NCI-H748 treated with DMSO at 0.1 percent for 48 hours (cell line): ENCODE measurements around the gene IL1RL1.
"Not testable (repeated sequence)": the region's sequence is repeated elsewhere in the genome, so short reads cannot be mapped to it uniquely, and the experiment has no call there.

ENCODE experiments used
- DNase-seq: peaks from one replicate; lab custom pipeline; 2025; lab: John Stamatoyannopoulos, UW

The IL1RL1 gene

GRCh38 chr2:102294802-102295489 is 16.4 kb upstream of the IL1RL1 start:
- DNase-seq = no peak

- no peak for DNase-seq
Observed at GRCh38 chr2:102295566-102295965, 15.8 kb upstream of the IL1RL1 start.

DNA sequence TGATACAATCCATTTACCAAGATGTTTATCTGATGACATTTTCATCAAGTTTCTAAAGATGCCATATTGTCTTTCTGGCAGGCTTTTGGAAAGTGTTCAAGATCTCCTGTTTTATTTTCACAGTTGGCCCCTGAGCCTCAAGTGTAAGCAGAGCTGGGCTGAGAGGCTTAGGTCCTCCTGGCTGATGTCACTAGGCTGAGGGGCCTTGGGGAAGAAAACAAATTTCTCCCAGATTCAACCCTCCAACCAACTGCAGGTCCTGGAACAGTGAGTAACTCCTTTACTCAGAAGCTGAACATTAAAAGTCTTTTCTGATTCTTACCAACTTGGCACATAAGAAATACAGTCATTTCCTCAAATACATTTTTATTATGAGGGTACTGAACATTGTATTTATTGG is 14.9 kb upstream of the IL1RL1 start:
- DNase-seq = no peak

DNA sequence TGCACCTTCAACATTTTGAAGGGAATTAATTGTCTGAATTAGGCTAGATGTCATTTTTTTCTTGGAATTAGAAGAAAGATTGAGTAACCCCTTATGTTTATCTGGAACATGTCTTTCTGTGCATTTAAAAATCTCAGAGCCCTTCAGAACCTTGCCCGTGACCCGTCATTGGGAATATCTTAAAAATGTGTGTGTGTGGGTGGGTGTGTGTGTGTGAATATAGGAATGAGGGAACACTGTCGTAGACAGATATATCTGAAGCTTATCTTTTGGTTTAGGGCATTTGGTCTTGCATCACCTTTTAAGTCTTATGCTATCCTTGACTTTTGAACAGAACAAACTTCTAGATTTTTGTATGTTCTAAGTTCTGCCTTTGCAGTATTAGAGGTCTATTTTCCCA is 13.5 kb upstream of the IL1RL1 start:
- DNase-seq = no peak

- no peak for DNase-seq
Observed at GRCh38 chr2:102301867-102302362, 9.4 kb upstream of the IL1RL1 start.

- no peak for DNase-seq
Observed at GRCh38 chr2:102302458-102302857, 8.9 kb upstream of the IL1RL1 start.

DNA sequence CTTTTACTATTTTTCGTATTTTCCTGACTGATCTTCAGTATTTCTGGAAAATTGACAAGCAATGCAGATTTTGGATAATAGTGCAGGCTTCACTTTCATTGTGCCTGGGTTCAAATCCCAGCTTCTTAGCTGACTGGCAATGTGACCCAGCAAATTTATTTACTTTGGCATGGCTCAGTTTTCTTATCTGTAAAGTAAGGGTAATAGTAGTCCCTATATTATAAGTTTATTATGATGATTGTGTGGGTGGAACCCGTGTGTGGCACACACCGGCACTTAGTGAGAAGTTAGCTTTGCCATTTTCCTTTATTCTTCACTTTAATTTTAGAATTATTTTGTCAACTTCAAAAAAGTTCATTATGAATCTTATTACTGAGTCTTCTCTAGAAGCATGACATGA is 7.8 kb upstream of the IL1RL1 start:
- DNase-seq = no peak

GRCh38 chr2:102304268-102304667 is 7.1 kb upstream of the IL1RL1 start:
- DNase-seq = no peak

GRCh38 chr2:102304711-102305611 is 6.4 kb upstream of the IL1RL1 start:
- no peak for DNase-seq

DNA sequence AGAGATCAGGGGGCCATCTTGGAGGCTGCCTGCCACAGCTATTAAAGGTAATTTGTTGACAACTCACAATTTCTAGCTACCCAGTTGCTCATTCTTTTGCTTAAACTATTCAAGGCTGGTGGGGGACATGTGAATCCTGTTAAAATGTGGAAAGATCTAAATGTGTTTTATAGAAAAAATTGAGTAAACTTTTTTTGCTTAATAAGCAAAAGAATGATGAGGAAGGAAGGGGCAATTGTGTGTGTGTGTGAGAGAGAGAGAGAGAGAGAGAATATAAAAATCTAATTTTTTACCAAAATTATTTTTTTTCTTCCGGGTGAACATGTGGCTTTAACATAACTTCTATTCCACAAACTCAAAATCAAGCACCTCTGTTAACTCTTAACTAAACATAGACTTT is 5.2 kb upstream of the IL1RL1 start:
- DNase-seq = no peak

DNA sequence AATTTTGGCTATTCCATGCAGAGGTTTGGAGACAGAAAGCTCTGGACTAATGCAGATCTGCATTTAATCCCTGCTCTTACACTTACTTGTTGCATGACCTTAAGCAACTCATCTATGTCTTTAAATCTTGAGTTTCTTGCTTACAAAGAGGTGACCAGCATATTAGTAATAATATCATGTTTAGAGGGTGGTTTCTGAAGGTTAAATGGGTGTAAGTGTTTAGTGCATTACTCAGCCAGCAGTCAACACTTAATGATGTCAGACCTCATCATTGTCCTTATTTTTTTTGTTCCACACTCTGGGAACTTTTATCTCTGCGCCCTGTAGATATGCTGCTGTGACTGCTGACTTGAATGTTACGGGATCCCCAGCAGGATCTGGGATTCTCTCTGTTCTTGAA is 1.7 kb downstream of the IL1RL1 start:
- no peak for DNase-seq

- DNase-seq = no peak
Observed at GRCh38 chr2:102313471-102313870, 2.1 kb downstream of the IL1RL1 start.

DNA sequence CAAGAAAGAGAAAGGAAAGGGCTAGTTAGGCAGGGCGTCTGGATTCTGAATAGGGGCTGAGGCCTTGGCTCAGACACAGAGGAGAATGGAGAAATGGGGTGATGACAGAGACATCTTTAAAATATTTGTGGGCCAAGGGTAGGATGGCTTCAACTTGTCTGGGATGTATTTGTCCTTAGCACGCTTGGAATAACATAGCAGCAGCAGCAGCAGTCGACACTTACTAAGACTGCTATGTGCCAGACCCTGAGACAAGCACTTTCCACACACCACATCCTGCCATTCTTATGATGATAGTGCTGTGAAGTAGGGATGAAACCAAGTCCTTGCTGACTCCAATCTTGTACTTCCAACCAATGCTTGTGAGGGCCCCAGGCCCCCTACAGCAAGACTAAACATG is 2.6 kb downstream of the IL1RL1 start:
- DNase-seq = no peak

DNA sequence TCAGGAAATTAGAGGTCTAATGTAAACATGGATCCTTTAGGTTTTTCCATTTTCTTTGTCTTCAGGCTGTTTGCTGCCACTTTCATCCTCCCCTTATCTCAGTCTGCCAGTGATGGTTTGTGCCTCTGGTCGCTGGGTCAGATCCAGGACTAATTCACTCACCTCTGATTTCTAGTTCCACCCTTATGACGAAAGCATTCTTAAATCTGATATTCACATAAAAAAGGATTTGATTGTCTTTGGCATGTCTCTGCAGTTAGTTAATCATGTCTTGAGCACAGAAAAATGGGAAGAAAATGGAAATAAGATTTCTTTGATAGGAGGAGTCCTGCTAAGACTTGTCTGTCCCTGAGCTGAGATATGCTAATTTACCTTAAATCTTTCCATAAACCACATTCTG is 4.6 kb downstream of the IL1RL1 start:
- no peak for DNase-seq

- DNase-seq = no peak
Observed at GRCh38 chr2:102317715-102318114, 6.4 kb downstream of the IL1RL1 start.

- DNase-seq = no peak
Observed at GRCh38 chr2:102318437-102318836, 7.1 kb downstream of the IL1RL1 start.

DNA sequence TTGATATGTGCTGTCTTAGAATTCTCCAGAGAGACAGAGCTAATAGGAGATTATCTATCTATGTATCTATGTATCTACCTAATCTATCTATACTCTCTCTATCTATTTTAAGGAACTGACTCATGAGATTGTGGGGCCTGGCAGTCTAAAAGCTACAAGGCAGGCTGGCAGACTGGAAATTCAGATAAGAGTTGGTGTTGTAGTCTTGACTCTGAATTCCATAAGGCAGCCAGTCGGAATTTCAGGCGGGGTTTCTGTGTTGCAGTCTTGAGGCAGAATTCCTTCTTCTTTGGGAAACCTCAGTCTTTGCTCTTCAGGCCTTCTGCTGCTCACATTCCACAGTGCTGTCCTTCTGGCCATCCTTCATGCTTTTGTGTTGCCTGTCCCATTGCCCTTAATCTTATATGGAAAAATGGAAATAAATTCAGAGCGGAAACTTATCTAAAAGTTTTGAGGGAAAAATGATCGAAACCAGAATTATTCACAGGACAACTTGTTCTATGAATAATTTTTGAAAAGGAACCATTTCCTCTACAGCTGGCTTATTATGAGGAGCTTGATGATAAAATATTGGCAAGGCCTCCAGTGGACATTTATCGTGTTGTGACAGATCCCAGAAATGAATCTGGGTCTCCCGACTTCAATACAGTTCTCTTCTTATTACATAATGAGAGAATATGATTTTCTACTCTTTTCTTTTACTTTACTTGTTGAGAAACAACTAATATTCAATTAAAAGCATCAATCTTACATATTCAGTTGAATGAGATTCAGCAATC is 10.8 kb downstream of the IL1RL1 start:
- no peak for DNase-seq

GRCh38 chr2:102324914-102325313 is 13.6 kb downstream of the IL1RL1 start:
- DNase-seq = not testable (repeated sequence)

- no peak for DNase-seq
Observed at GRCh38 chr2:102331311-102331980, 20.1 kb downstream of the IL1RL1 start.

DNA sequence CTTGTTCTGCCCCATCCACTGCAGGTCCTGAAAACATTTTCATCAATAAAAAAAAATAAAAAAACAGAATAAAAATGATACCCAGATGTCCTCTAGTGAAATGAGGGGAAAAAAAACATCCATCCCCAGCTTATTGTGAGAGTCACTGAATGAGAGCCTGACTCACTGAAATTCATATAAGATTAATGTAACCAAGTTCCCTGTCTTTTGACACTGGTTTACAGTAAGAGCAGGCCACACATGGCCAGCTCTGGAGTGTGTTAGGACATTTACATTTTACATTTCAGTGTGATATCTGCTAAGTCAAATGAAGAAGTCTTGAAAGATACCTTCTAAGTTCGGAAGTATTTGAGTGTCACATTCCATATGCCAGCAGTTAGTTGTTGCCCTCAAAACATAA is 23.1 kb downstream of the IL1RL1 start:
- DNase-seq = no peak

DNA sequence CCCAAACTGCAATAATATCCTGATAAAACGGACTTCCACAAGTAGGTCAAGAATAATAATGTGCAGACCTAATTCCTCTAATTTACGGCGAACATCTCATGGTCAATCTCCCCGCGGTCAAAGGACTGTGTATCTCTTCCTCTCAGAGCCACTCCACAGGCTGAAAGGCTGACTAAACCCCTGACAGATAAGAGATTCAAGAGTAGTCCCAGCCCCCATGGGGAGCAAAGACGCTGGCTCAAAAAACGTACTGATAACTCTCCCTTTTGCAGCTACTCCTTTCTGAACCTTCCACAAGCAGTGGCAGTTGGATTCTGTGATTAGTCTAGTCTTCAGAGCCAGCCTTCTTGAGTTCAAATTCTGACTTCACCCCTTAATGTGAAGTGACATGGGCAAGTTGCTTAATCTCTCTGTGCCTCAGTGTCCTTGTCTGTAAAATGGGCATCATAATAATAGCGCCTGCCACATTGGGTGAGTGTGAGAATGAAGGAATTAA is 24.6 kb downstream of the IL1RL1 start:
- DNase-seq = no peak

DNA sequence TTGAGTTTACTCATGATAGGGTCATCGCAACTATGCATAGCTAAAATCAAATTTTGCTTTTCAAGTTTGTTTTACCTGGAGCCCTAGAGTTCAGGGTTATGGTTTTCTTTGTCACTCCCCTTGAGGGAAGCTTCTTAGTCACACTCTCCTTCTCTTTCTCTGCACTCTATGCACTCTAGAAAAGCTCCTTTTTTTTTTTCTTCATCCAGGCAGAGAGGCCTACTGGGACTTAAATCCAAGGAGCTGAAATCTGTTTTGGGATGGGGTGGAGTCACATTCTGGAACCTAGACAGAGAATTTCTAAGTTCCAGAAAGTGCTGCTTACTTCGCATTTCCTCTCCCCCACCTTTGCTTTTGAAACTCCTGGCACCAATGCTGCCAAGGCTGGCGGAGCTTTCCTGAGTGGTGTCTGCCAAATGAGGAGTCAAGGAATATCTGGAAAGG is 25.2 kb downstream of the IL1RL1 start:
- DNase-seq = no peak
